EL (cell line): Measurements from ENCODE around the gene CPNE8.
"Not testable (repeated sequence)": the region's sequence is repeated elsewhere in the genome, so short reads cannot be mapped to it uniquely, and the experiment has no call there.

ENCODE experiments used
- DNase-seq: peaks from one replicate; pipeline ENCODE4 v3.0.0-alpha.2; 2016

The CPNE8 gene

DNA sequence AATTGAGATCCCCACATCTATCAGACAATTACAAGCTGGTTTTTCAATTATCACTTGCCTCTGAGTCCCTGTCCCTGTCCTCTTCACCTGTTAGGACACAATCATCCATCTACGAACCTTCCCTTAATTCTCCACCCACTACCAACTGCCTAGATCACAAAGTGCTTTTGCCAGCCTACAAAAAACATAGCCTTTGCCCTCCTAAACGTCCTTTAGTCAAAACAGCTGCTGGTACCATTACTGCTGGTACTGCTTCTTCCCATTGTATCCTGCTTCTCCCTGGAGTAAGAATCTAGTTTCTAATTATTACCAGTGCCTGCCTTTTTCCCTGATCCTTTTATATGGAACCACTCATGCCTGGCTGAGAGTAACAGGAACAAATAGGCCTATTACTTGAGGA lies 82.1 kb downstream of the CPNE8 start:
- DNase-seq: no peak

GRCh38 chr12:38817942-38818341 lies 87.4 kb downstream of the CPNE8 start:
- no peak for DNase-seq

- no peak for DNase-seq
Measured at GRCh38 chr12:38813923-38814322, 91.5 kb downstream of the CPNE8 start.

DNA sequence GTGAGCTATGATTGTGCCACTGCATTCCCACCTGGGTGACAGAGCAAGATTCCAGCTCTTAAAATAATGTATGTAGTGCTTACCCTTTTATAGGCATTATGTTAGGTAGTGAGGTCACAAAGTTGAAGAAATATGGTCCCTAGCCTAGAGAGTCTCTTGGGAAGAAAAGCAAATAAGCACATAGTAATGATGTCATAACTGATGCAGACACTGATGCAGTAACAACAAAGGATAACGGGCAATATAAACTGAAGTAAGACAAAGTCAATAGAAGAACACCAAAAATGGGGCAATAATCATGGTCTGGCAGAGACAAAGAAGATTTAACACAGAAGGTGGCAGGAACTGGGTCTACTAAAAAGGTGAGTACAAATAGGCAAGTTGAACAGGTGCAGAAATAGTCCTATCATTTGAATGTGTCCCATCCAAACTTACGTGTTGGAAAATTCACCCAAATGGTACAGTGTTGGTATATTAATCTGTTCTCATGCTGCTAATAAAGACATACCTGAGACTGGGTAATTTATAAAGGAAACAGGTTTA lies 93.5 kb downstream of the CPNE8 start:
- no peak for DNase-seq

- no peak for DNase-seq
Measured at GRCh38 chr12:38809832-38810231, 95.6 kb downstream of the CPNE8 start.

- DNase-seq: no peak
Measured at GRCh38 chr12:38788106-38788505, 117.3 kb downstream of the CPNE8 start.

GRCh38 chr12:38785381-38785780 lies 120.0 kb downstream of the CPNE8 start:
- DNase-seq: no peak

GRCh38 chr12:38783304-38783703 lies 122.1 kb downstream of the CPNE8 start:
- DNase-seq: no peak

- DNase-seq: no peak
Measured at GRCh38 chr12:38782359-38782758, 123.0 kb downstream of the CPNE8 start.

DNA sequence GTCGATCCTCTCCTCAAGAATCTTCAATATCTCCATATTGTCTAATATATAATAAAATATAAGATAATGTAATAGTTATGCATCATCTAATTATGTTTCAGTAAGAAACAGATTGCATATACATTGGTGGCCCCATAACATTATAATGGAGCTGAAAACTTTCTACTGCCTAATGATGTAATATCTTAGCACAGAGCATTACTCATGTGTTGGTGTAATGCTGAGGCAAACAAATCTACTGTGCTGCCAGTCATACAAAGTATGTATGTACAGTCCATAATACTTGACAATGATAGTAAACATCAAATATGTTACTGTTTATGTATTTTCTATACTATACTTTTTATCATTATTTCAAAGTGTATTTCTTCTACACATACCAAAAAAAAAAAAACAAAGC lies 128.7 kb downstream of the CPNE8 start:
- DNase-seq: no peak

GRCh38 chr12:38775457-38775856 lies 129.9 kb downstream of the CPNE8 start:
- DNase-seq: no peak

- no peak for DNase-seq
Measured at GRCh38 chr12:38772437-38772836, 133.0 kb downstream of the CPNE8 start.

GRCh38 chr12:38771871-38772270 lies 133.5 kb downstream of the CPNE8 start:
- DNase-seq: no peak

GRCh38 chr12:38761636-38762342 lies 143.6 kb downstream of the CPNE8 start:
- no peak for DNase-seq

GRCh38 chr12:38761111-38761510 lies 144.3 kb downstream of the CPNE8 start:
- no peak for DNase-seq

DNA sequence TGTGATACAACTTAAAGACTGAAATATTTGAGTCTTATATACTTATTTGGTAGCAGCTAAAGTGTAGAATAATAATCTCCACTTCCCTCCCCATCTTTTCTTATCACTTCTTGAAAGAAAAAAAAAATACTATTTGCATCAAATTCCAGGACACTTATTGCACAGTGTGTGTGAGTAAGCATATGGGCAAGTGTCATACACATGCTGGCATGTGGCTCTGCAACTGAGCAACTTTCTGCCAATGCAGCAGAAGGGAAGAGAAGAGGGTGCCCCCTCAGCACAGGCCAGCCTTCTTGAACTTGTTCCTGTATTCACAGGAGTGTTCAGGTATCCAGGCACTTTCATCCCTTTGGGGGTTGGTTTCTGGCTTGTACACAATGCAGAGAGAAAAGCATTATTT lies 145.8 kb downstream of the CPNE8 start:
- no peak for DNase-seq

GRCh38 chr12:38746744-38747143 lies 158.6 kb downstream of the CPNE8 start:
- no peak for DNase-seq

GRCh38 chr12:38745601-38746000 lies 159.8 kb downstream of the CPNE8 start:
- DNase-seq: no peak

DNA sequence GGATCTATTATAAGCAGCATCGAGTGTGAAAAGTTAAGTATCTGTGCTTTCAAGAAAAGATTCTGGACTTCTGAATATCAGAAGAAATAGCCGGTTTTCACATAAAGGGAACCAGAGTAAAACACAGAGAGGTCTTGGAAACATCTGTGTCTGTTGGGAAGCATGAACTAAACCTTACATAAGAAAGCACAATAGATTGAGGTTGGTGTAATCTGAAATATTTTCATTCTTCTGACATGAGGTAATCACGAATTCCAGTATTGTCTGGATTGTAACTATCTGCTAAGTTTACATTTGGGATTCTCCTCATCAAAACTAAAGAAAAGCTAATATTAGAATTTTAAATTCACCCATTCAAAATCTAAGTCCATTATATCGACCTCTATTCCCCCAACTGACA lies 161.3 kb downstream of the CPNE8 start:
- no peak for DNase-seq

DNA sequence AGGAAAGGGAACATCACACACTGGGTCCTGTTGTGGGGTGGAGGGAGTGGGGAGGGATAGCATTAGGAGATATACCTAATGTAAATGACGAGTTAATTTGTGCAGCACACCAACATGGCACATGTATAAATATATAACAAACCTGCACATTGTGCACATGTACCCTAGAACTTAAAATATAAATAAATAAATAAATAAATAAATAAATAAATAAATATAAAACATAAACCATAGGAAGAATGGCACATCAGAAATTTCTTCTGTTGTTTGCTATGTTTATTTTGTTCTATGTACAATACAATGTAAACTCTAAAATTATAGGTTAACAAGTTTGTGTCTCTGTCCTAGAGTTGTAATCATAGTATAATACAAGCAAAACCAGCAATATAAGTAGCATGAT lies 162.9 kb downstream of the CPNE8 start:
- DNase-seq: not testable (repeated sequence)

DNA sequence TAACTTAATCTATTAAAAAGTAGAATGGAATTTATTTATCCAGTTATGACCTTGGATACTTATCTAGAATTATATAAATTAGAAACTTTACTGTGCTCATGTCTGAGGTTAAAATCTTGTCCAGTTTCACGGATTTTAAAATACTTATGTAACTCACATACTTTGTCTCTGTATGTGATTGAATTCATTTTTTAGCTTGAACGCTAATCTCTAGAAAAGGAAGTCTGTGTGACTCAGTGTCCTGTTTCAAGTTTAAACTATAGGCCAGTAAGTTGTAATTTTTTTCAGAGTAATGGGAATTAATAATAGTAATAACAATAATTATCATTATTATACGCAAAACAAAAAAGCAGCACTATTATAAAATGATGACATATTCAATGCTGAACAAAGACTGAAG lies 168.6 kb downstream of the CPNE8 start:
- no peak for DNase-seq

DNA sequence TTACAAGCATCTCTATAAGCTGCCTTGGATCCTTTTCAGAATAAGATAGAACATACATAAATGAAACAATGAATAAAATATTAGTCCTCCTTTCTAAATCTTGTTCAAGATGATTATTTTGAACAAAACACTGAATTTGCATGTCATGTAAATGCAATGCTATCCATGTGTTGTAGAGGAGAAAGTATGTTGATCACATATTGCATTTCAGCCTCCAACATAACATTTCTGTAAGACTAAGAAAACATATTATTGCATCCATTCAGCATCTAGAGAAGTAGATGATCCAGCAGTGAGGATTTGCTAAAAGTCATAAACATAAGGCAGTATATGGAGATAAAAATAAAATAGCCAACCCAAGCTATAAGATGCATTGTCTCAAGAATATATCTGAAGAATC lies 172.6 kb downstream of the CPNE8 start:
- no peak for DNase-seq

DNA sequence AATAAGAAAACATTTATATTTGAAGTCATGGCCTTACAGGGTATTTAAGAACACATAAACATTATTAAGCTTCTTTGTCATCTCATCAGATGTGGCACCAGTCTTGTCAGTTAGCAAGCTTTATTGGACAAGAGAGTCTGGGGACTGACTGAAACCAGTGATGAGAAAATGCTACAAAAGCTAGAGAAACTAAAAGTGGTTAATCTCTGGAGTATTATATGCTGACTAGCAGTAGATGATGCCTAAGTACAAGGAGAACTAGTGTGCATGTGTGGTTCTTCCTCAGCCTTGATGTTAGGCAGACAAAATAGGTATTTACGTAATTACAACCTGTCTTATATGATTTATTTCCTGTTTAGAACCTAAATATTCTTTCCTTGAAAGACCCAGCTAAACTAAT lies 176.5 kb downstream of the CPNE8 start:
- DNase-seq: no peak

DNA sequence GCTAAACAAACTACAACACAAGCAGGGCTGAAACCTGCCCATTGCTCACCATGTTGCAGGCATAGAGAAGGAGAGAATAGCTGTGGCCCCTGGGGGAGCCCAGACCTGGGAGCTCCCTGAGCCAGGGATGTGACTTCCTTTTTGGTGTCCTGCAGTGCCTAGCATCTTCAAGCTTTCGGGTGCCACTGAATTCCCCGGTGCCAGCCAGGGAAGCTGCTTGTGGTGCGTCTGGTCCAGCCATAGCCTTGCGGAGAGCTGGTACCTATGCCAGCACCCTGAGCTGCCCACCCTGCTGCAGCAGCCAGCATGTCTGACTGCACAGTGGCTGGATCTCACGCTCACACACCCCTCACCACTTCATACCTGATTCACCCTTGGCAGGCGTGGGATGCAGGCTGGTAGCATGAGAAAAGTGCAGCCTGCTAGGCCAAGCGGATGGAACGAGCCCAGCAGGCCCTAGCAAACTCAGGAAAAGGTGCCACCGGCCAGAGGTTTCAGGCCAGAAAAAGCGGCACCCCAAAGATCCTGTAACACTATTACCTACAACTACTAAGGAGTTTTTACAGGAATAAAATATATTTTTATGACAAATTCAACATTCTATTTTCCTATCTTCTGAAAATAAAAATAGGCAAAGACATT lies 183.7 kb downstream of the CPNE8 start:
- no peak for DNase-seq

DNA sequence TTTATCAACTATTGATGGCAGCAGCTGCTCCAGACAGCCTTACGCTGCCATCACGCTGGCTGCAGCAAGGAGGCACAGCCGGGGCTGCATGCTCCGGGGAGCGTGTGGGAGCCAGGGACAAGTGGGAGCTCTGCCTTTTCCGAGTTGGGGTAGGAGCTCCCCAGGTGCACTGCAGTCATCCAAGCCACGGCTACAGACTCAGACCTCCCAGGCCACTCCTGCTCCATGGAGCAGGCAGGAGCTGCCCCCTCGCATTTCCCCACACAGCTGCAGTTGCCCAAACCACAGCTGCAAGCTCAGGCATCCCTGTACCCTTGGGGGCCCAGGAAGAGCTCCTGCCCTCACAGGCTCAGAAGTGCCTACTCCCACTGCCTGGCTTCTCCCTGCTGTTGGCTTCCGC lies 184.7 kb downstream of the CPNE8 start:
- no peak for DNase-seq
